ENCODE measurements around the gene NLRP3.
"Not testable (repeated sequence)": the region's sequence is repeated elsewhere in the genome, so short reads cannot be mapped to it uniquely, and the experiment has no call there.

The NLRP3 gene

DNA sequence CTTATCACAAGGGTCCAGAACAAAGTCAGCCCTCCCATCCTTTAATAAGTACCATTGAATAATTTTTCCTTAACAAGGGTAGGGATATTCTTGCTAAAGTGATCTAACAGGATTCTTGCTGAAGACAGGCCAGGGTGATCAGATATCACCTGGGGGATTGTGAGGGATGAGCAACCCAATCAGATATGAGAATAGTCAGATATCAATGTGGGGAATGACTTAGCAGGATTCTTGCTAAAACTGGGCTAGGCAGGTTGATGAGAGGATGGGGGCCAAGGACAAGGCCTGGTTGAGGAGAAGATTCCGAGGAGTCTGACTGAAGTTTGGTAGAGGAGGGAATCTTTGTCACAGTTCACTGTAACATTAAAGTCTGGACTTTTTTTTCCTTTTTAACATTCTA lies 23.9 kb upstream of the NLRP3 start:
- DNase-seq: no peak

DNA sequence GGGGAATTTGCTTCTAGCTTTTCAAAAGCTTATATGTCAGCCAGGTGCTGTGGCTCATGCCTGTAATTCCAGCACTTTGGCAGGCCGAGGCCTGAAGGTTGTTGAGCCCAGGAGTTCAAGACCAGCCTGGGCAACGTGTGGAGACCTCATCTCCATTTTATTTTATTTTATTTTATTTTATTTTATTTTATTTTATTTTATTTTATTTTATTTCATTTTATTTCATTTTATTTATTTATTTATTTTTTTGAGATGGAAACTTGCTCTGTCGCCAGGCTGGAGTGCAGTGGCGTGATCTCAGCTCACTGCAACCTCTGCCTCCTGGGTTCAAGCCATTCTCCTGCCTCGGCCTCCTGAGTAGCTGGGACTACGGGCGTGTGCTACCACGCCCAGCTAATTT lies 20.9 kb upstream of the NLRP3 start:
- DNase-seq: not testable (repeated sequence)

DNA sequence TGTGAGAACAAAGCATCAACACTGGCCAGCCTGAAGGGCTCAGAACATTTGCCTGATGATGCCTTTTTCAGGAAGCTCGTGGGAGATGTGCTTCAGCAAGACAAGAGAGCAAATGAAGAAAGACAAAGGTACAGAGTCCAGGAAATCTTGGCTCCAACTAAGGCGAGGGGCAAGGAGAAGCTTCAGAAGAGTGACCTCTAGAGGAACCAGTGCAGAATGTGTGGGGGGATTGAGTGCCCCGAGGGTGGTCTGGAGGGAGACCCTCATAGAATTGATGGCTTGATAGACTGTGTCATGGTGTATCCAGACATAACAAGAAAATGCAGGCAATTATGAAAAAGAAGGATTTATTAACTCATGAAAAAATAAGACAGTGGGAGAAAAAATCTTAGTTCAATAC lies 15.3 kb upstream of the NLRP3 start:
- no peak for DNase-seq

DNA sequence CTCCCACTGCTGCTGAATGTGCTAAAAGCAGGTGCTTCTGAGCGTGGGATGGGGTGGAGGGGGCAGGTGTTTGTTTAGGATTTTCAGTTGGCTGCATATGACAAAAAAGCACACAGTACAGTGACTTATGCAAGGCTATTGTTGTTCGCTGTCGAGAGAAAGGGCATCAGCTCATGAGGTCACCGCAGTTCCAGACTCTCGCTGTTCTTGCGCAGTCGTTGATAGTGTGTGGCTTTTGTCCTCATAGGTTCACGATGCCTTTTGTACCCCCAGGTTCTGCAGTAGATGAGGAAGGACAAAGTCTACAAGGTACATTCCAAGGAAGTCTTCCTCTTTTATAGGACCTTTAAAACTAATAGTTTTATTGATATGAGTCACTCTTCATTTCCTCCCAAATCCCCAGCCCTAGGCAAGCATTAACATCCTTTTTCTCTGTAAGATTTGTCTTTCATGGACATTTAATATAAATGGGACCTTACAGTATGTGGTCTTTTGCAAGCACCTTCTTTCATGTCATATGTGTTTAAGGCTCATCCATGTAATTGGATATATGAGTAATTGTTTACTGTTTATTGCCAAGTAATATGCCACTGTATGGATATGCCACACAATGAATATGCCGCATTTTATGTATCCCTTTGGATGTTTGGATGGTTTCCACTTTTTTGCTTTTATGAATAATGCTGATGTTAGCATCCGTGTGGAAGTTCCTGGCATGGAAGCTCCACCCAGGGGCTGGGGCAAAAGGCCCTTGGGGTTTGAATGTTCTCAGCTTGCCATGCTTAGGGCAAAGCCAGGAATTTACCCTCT lies 14.5 kb upstream of the NLRP3 start:
- DNase-seq: peak; percentile 33

DNA sequence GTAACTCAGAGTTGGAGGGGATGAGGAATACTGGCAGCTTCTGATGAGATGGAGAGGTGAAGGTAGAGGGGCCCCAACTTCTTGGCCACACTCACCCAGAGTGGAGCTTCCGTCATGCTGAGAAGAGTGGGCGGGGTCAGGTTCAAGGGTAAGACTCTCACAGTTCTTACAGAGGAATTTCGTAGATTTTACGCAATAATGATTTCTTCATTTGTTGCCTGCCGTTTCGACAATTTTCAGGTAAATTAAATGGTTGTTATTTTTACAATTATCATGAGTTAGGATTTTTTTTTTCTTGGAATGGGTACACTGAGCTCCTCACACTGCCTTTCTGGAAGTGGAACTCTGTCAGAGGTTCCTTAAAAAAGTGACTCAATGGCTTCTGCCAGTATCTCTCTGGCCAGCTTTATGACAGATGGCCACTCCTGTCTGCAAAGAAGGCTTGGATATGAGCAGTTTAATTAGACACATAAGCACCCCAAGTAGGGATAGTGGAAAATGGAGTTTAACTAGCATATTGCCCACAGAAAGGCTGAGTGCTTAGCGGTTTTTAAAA lies 13.8 kb upstream of the NLRP3 start:
- DNase-seq: no peak

DNA sequence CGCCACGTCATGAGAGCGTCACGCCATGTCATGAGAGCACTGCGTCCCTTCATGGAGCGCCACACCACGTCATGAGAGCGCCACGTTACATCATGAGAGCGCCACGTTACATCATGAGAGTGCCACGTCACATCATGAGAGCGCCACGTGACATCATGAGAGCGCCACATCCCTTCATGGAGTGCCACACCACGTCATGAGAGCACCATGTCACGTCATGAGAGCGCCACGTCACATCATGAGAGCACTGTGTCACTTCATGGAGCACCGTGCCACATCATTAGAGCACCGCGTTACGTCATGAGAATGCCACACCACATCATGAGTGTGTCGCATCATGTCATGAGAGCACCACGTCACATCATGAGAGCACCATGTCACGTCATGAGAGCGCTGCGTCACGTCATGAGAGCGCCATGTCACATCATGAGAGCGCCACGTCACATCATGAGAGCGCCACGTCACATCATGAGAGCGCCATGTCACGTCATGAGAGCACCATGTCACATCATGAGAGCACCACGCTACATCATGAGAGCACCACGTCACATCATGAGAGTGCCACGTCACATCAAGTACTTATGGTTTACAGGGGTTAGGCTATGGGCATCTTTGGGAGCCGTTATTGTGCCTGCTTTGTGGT lies 9.8 kb upstream of the NLRP3 start:
- no peak for DNase-seq

DNA sequence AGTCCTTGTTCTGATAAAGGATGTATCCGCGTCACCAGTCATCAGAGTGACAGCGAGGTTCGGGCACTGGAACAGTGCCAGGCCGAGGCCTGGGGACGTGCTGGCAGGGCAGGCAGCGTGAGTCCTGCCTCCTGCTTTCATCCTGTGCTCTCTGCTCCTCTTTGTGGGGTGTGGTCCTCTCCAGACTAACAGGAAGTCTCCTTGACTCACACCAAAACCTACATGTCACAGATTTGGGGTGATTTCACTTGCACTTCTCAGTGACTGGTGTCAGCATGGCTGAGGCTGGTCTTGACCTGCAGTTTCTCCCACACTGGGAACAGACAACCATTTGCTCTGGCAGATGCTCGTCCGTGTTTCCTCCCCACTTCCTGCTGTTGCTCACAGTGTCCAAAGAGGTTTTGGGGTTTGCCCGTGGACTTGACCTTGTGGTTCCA lies 8.8 kb upstream of the NLRP3 start:
- no peak for DNase-seq

DNA sequence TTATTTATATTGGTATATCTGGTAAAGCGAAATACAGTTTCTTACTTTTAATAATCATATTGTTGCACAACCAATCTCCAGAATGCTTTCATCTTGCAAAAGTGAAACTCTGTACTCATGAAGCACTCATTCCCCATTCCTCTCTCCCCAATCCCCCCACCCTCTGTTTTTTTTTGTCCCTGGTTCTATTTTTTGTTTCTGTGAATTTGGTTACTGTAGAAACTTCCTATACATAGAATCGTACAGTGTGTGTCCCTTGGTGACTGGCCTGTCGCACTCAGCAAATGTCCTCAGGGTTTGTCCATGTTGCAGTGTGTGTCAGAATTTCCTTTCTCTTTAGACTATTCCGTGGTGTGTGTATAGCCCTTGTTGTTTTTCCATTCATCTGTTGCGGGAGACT lies 7.9 kb upstream of the NLRP3 start:
- no peak for DNase-seq

DNA sequence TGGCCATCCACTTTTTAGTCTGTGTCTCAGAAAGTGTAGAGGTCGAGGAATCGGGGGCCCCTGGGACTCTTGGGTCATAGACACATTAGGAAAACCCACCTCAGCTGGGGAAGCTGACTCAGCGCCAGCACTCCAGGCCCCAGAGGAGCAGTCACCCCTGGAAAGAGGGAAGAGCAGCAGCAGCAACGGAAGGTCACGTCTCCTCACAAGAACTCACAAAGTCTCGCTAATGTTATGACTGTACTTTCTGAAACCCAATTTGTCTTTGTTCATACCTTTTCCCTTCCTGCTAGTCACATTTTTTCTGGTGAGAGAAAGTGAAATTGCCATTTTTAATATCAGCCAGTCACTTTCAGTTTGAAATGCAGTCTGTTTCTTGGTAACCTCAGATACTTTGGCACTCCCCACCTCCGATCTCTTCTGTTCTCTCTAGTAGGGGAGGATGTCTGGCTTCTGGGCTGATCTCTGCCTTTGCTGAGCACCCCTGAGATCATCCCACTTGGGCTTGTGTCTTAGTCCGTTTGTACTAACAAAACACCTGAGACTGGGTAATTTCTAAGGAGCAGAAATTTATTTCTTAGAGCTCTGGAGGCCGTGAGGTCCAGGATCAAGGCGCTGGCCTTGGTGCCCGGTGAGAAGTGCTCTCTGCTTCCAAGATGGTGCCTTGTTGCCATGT lies 6.0 kb upstream of the NLRP3 start:
- DNase-seq: no peak

DNA sequence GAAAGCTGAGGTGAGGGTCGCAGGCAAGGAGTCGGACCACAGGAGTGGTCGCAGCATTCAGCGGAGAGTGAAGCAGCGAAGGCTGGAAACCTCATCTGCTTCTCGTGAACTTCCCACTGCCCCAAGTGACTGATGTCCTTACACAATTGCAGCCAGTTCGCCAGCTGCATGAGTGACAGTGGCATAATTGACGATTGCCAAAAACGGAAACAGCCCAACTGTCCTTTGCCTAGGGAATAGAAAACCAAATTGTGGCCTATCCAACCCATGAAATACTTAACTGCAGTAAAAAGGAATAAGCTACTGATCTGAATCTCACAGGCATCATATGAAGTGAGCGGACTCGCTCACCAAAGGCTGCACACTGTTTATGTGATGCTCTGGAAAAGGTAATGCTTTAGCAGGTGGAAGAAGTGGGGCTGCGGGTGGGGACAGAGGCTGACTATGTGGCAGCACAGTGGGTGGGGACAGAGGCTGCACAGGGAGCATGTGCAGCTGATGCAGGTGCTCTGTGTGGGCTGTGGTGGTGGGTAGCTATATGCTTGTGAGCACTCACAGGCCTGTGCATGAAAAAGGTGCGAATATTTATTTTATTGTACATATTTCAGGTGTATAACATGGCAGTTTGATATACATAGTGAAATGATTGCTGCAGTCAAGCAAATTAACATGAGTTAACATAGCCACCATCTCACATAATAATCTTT lies 4.2 kb upstream of the NLRP3 start:
- no peak for DNase-seq

DNA sequence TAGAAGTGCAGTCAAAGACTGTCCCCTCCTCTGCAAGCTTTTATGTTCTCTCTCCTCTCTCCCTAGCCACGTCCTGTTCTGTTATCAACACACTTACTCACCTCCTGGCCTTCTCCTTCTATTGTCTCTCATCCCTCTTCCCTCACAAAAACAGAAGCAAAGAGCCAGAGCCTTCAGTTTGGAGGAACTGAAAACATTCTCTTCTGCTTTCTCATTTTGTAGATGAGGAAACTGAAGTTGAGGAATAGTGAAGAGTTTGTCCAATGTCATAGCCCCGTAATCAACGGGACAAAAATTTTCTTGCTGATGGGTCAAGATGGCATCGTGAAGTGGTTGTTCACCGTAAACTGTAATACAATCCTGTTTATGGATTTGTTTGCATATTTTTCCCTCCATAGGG lies 1.9 kb downstream of the NLRP3 start:
- no peak for DNase-seq

DNA sequence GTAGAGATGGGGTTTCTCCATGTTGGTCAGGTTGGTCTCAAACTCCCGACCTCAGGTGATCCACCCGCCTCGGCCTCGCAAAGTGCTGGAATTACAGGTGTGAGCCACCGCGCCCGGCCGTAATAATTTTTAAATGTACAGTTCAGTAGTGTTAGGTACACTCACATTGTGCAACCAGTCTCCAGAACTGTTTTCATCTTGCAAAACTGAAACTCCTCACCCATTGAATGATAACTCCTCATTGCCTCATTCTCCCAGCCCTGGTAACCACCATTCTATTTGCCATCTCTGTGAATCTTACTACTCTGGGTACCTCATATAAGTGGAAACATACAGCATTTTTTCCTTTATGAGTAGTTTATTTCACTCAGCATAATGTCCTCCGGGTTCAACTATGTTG lies 3.4 kb downstream of the NLRP3 start:
- no peak for DNase-seq

DNA sequence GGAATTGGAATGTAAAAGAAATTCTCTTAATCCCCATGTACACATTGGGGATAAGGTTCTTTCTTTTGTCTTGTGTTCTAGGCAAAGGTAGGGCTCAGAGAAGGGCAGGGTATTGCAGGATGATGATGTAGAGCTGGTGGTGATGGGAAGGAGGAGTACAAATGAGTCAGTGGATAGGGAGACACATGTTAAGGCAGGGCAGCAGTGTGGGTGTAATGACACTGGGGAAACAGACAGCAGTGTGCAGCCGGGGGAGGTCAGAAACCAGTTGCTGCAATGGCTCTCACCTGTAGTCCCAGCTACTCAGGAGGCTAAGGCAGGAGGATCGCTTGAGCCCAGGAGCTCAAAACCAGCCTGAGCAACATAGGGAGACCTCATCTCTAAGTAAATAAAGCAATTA lies 5.1 kb downstream of the NLRP3 start:
- DNase-seq: no peak

DNA sequence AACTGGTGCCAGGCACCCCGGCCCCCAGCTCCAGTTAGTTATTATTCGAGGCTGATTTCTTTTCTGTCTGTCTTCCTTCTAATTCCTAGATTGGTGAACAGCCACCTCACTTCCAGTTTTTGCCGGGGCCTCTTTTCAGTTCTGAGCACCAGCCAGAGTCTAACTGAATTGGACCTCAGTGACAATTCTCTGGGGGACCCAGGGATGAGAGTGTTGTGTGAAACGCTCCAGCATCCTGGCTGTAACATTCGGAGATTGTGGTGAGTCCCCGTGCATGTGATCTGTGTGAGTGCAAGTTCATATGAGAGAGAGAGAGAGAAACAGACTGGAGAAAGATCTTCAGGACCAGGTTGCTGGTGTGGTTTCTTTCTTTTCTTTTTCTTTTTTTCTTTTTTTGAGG lies 13.5 kb downstream of the NLRP3 start:
- no peak for DNase-seq

DNA sequence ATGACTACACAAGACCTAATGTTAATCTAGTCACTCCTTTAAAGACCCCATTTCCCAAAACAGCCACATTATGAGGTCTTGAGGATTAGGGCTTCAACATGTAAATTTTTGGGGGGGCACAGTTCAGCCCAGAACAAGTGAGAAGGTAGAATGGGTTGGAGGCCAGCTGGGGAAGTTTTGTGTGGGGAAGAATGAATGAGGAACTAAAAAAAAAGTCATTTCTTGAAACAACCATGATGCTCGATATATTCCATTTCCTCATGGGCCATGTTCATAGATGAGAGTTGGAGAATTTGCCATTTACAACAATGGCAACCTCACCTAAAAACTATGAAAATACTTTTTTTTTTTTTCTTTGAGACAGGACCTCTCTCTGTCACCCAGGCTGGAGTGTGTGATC lies 14.5 kb downstream of the NLRP3 start:
- no peak for DNase-seq

DNA sequence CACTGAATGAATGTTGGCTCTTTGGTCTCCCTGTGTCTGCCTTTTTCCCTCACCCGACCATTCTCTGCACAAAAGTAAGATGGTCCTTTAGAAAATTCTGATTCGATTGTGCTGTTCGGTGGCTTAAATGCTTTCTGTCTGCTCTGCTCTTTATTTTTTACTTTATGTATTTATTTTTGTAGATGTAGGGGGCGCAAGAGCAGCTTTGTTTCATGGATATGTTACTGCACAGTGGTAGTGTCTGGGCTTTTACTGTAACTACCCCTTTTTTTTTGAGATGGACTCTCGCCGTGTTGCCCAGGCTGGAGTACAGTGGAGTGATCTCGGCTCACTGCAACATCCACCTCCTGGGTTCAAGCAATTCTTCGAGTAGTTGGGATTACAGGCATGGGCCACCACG lies 15.7 kb downstream of the NLRP3 start:
- no peak for DNase-seq

DNA sequence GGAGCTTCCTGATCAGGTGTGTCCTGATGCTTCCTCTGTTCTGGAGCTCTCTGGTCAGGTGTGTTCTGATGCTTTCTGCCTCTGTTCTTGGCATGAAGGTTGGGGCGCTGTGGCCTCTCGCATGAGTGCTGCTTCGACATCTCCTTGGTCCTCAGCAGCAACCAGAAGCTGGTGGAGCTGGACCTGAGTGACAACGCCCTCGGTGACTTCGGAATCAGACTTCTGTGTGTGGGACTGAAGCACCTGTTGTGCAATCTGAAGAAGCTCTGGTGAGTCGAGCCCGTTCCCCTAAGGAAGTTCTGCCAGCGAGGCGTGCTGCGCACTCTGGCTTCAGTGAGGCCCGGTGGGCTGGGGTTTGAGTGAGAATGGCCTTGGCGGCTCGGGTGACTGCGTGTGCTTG lies 18.0 kb downstream of the NLRP3 start:
- no peak for DNase-seq

DNA sequence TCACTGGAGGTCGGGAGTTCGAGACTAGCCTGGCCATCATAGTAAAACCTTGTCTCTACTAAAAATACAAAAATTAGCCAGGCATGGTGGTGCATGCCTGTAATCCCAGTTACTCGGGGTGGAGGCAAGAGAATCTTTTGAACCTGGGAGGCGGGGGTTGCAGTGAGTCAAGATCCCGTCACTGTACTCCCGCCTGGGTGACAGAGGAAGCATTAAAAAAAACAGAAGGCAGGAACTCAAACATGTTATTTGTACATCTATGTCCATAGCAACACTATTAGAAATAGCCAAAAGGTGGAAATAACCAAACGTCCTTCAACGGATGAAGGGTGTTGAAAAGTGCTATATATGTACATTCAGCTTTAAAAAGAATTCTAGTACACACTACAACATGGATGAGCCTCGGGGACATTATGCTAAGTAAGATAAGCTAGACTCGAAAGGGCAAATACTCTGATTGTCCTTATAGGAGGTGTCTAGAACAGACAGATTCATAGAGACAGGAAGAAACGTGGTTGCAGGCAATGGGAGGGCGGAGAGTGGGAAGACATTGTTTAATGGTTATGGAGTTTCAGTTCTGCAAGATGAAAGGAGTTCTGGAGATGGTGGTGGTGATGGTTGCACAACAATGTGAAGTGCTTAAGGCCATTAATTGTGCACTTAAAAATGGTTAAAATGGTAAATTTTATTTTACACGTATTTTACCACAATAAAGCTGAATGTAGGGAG lies 19.2 kb downstream of the NLRP3 start:
- DNase-seq: no peak

DNA sequence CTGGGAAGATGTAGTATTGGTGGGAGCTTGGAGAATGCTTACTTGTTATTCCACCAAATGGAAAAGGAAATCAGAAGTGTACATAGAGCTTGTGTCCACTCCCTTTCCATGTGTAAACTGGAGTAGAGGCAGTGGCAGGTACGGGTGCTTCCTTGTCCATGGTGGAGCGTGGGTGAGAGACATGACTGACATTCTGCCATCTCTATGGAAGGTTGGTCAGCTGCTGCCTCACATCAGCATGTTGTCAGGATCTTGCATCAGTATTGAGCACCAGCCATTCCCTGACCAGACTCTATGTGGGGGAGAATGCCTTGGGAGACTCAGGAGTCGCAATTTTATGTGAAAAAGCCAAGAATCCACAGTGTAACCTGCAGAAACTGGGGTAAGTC lies 19.8 kb downstream of the NLRP3 start:
- DNase-seq: no peak

DNA sequence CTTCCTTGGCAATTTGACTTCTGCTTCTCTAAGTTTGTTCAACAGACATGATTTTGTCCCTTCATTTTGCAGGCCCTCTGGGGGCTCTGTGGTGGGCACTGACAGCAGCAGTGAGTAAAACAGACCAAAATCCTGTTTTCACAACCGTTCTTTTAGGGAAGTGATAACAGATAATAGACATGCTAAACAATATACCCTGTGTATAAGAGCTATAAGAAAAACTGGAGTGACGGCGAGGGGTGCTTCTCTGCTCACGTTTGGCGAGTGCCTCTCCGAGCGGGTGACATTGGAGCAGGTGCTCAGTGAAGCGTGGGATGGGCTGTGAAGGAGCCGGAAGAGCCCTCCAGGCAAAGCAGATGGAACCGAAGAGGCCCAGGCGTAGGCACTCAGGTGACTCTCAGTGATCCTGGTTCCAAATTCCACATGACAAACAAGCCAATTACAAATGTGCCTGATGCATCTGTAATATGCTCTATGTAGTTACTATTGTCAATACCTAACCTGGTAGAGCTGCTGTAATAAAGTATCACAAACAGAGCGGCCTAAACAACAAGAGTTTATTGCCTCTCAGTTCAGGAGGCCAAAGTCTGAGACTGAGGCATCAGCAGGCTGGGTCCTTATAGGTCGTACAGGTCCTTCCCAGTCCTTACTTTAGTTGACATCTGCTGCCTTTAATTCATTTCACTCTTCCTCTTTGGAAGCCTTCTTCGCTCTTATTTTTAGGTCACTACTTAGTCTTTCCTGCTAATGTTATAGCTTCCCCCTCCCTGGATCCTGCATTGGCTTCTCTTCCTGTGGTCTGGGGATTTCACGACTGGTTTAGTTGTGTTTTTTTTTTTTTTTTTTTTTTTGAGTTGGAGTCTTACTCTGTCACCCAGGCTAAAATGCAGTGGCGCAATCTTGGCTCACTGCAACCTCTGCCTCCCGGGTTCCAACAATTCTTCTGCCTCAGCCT lies 21.9 kb downstream of the NLRP3 start:
- no peak for DNase-seq

DNA sequence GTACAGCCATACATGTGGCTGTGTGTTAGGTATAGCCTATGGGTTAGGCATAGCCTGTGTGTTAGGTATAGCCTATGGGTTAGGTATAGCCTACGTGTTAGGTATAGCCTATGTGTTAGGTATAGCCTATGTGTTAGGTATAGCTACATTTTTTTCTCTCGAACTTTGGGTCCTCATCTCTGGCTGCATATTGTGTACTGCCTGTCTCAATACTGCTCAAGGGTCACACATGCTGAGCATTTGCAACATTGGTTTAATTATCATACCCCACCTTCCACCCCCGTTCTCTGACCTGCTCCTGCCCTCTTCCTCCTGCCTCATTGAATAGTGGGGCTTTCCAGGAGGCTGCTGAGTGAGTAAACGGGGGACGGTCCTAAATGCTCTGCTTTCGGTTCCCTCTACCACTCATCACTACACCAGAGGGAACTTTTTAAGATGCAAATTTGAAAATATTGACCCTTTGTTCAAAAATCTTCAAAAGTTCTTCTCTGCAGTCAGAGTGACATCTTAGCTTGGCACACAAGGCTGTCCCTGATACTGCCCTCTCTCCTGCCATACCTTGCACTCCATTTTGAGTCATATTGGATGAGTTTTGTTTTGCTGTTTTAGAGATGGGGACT lies 24.1 kb downstream of the NLRP3 start:
- DNase-seq: no peak
